WTC11 (cell line): Measurements from ENCODE around the gene MAP3K14. TPM values are rescaled to one million over a fixed set of nuclear protein-coding genes. Genes with fewer than 3 reads are reported as not detected.

Experiments used
- ATAC-seq: fragments of 200-7000 bp; cut with Tn5 transposase; 2 replicates; pipeline ENCODE4 v1.10.0; 2021; ENCODE audit warnings: mild to moderate bottlenecking, moderate library complexity
- CTCF ChIA-PET: fragments of 300-600 bp; sonication (Branson Sonifier 250); formaldehyde crosslinking; loops from one replicate; lab custom pipeline; 2021; ENCODE audit warnings: antibody characterized with exemption; lab: Charles Lee
- POLR2A ChIA-PET: fragments of 350-600 bp; sonication (Branson Sonifier 250); formaldehyde crosslinking; loops from one replicate; lab custom pipeline; 2021; ENCODE audit warnings: antibody characterized with exemption; lab: Charles Lee
- DNase-seq: peaks from one replicate; pipeline ENCODE4 v3.0.0; 2021; ENCODE audit warnings: low spot score
- H3K27ac Mint-ChIP-seq: 2 replicates; pipeline ENCODE4 v1.8.0; 2021; ENCODE audit warnings: mixed read lengths
- H3K27me3 Mint-ChIP-seq: 2 replicates; pipeline ENCODE4 v1.8.0; 2021; ENCODE audit warnings: low read depth, mild to moderate bottlenecking, moderate library complexity, mixed read lengths
- H3K36me3 Mint-ChIP-seq: 2 replicates; pipeline ENCODE4 v1.8.0; 2021; ENCODE audit warnings: mixed read lengths
- H3K4me1 Mint-ChIP-seq: 2 replicates; pipeline ENCODE4 v1.8.0; 2022; ENCODE audit warnings: mixed read lengths
- H3K4me3 Mint-ChIP-seq: 2 replicates; pipeline ENCODE4 v1.8.0; 2021; ENCODE audit warnings: mild to moderate bottlenecking, moderate library complexity, mixed read lengths
- H3K9me3 Mint-ChIP-seq: 2 replicates; pipeline ENCODE4 v1.8.0; 2021; ENCODE audit warnings: mixed read lengths
- AFF4 ChIP-seq: sonication (generic); formaldehyde crosslinking; IDR thresholded peaks from 2 replicates; pipeline ENCODE4 v1.8.1; 2023; ENCODE audit warnings: mild to moderate bottlenecking, missing genetic modification reagents, borderline replicate concordance
- CREB1 ChIP-seq: sonication (generic); formaldehyde crosslinking; IDR thresholded peaks from 2 replicates; pipeline ENCODE4 v1.8.0; 2023; ENCODE audit warnings: mild to moderate bottlenecking, missing genetic modification reagents
- EMX1 ChIP-seq: fragments of 250-450 bp; sonication (Bioruptor Pico); IDR thresholded peaks from 2 replicates; pipeline ENCODE4 v1.8.0; 2021; ENCODE audit warnings: mild to moderate bottlenecking
- FOXP1 ChIP-seq: sonication (generic); formaldehyde crosslinking; IDR thresholded peaks from 2 replicates; pipeline ENCODE4 v1.8.0; 2022; ENCODE audit warnings: missing genetic modification reagents, mild to moderate bottlenecking, moderate library complexity, borderline replicate concordance
- HMGXB4 ChIP-seq: sonication (generic); formaldehyde crosslinking; IDR thresholded peaks from 2 replicates; pipeline ENCODE4 v1.8.1; 2023; ENCODE audit warnings: mild to moderate bottlenecking, moderate library complexity, missing genetic modification reagents
- MLX ChIP-seq: sonication (generic); formaldehyde crosslinking; IDR thresholded peaks from 2 replicates; pipeline ENCODE4 v1.8.1; 2023; ENCODE audit warnings: mild to moderate bottlenecking, missing genetic modification reagents, moderate library complexity
- NFATC4 ChIP-seq: fragments of 250-450 bp; sonication (Bioruptor Pico); IDR thresholded peaks from 2 replicates; pipeline ENCODE4 v1.9.0; 2021; ENCODE audit warnings: mild to moderate bottlenecking
- NFYB ChIP-seq: sonication (generic); formaldehyde crosslinking; conservative IDR thresholded peaks from 2 replicates; pipeline ENCODE4 v1.8.0; 2022; ENCODE audit warnings: low read depth, missing genetic modification reagents
- OVOL2 ChIP-seq: fragments of 250-450 bp; sonication (Bioruptor Pico); IDR thresholded peaks from 2 replicates; pipeline ENCODE4 v1.9.0; 2021; ENCODE audit warnings: mild to moderate bottlenecking, borderline replicate concordance
- PRRX2 ChIP-seq: fragments of 250-450 bp; sonication (Bioruptor Pico); IDR thresholded peaks from 2 replicates; pipeline ENCODE4 v1.8.0; 2021; ENCODE audit warnings: mild to moderate bottlenecking
- SP1 ChIP-seq: sonication (generic); formaldehyde crosslinking; conservative IDR thresholded peaks from 2 replicates; pipeline ENCODE4 v1.8.1; 2022; ENCODE audit warnings: missing genetic modification reagents
- ZBTB43 ChIP-seq: sonication (generic); formaldehyde crosslinking; IDR thresholded peaks from 2 replicates; pipeline ENCODE4 v1.8.1; 2023; ENCODE audit warnings: mild to moderate bottlenecking, missing genetic modification reagents
- ZNF121 ChIP-seq: sonication (generic); formaldehyde crosslinking; IDR thresholded peaks from 2 replicates; pipeline ENCODE4 v1.8.0; 2023; ENCODE audit warnings: missing genetic modification reagents
- ZNF671 ChIP-seq: fragments of 250-450 bp; sonication (Bioruptor Pico); IDR thresholded peaks from 2 replicates; pipeline ENCODE4 v1.8.0; 2021; ENCODE audit warnings: mild to moderate bottlenecking
- total RNA-seq: library from RNA; stranded (reverse); gene quantifications from 3 replicates; pipeline ENCODE4 v1.2.3, GENCODE V29; 2021
- TF ChIP-seq, protein P1 (sequence below): sonication (generic); formaldehyde crosslinking; IDR thresholded peaks from 2 replicates; pipeline ENCODE4 v1.8.1; 2023; ENCODE audit warnings: mild to moderate bottlenecking, missing genetic modification reagents
- TF ChIP-seq, protein P2 (sequence below): fragments of 250-450 bp; sonication (Bioruptor Pico); conservative IDR thresholded peaks from 2 replicates; pipeline ENCODE4 v1.9.0; 2021; ENCODE audit warnings: mild to moderate bottlenecking
- TF ChIP-seq, protein P3 (sequence below): sonication (generic); formaldehyde crosslinking; IDR thresholded peaks from 2 replicates; pipeline ENCODE4 v1.8.0; 2023; ENCODE audit warnings: mild to moderate bottlenecking, missing genetic modification reagents
- TF ChIP-seq, protein P4 (sequence below): sonication (generic); formaldehyde crosslinking; IDR thresholded peaks from 2 replicates; pipeline ENCODE4 v1.8.0; 2023; ENCODE audit warnings: missing genetic modification reagents

MAP3K14 gene
- total RNA-seq, 1 experiment from 2014 or later, result 4.0 TPM

DNA sequence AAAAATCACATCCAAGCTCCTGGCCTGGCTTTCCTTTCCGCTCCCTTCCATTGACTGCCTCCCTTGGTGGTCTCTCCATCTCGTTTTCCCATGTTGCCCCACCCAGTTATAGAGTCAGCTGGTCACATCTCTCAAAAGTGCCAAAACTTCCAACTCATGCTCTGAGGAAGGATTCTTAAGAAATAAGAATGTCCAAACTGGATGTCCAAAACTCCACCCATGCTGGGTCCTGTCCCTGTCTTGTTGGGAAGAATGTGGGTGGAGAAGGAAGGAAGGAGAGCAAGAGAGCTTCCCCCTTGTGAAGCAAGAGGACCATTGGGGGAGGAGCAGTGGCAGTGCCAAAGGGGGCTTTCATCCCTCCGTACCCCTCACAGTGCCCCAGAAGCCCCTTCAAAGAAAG lies 44.6 kb upstream of the MAP3K14 start:
- Mint-ChIP-seq H3K4me3 (no peak overlapping the region), H3K36me3 (no peaks in the 10 kb centered on the region), H3K27me3 (peaks cover 6% of the 10 kb centered on the region), H3K4me1 (peaks cover 23% of the 10 kb centered on the region), H3K27ac (no peak overlapping the region), H3K9me3 (peaks cover 6% of the 10 kb centered on the region)
- POLR2A ChIA-PET, result no interaction called here
- TF ChIP-seq, protein P1, sequence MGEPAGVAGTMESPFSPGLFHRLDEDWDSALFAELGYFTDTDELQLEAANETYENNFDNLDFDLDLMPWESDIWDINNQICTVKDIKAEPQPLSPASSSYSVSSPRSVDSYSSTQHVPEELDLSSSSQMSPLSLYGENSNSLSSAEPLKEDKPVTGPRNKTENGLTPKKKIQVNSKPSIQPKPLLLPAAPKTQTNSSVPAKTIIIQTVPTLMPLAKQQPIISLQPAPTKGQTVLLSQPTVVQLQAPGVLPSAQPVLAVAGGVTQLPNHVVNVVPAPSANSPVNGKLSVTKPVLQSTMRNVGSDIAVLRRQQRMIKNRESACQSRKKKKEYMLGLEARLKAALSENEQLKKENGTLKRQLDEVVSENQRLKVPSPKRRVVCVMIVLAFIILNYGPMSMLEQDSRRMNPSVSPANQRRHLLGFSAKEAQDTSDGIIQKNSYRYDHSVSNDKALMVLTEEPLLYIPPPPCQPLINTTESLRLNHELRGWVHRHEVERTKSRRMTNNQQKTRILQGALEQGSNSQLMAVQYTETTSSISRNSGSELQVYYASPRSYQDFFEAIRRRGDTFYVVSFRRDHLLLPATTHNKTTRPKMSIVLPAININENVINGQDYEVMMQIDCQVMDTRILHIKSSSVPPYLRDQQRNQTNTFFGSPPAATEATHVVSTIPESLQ, result no peak
- TF ChIP-seq NFATC4 (CRISPR knock-in tag) (no peak), CREB1 (CRISPR knock-in tag) (no peak), ZNF121 (no peak), EMX1 (CRISPR knock-in tag) (no peak), MLX (no peak), AFF4 (CRISPR knock-in tag) (no peak), NFYB (no peak)
- DNase-seq, result no peak
- CTCF ChIA-PET, result interaction anchor here (1.1 to 1.7 kb wide), 2 partner anchors 84 to 115 kb away, joined by 3 to 5 read pairs; no protein-coding TSS in a partner anchor
- no peak for ATAC-seq

GRCh38 chr17:45357364-45357997 lies 40.7 kb upstream of the MAP3K14 start:
- Mint-ChIP-seq H3K36me3 (no peaks in the 10 kb centered on the region), H3K4me1 (no peaks in the 10 kb centered on the region), H3K4me3 (no peak overlapping the region), H3K27ac (no peak overlapping the region), H3K9me3 (peaks cover 13% of the 10 kb centered on the region), H3K27me3 (peaks cover 17% of the 10 kb centered on the region)
- DNase-seq, result no peak
- ChIA-PET POLR2A (no interaction called here), CTCF (interaction anchor here (0.7 kb wide), 2 partner anchors 49 to 86 kb away, joined by 3 read pairs; no protein-coding TSS in a partner anchor)
- no peak for ATAC-seq
- TF ChIP-seq NFATC4 (CRISPR knock-in tag), result no peak
- no peak for TF ChIP-seq HMGXB4 (CRISPR knock-in tag)
- TF ChIP-seq, protein P2, sequence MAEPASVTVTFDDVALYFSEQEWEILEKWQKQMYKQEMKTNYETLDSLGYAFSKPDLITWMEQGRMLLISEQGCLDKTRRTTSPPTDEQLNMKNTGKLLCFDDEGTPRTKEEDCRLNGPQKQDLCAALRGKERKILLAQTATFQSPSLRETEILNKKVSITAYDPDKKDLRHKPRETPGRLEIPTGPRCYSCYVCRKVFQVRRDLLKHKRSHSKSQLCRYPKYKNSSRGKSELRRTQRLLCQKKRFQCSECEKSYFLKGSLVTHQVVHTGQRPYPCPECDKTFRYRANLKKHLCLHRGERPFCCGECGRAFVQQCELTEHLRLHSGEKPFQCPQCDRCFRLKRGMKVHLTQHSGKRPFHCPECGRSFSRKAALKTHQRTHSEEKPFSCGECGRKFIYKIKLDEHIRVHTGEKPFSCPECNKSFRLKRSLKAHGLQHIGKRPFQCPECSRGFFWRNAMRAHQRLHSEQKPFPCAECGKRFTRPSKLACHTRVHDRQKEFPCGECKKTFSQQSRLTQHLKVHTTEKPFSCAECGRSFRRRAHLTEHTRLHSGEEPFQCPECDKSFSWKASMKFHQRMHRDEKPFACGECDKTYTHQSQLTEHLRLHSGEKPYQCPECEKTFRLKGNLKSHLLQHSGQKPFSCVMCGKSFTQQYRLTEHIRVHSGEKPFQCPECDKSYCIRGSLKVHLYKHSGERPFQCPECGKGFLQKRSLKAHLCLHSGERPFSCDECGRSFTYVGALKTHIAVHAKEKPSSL, result no peak
- TF ChIP-seq ZNF671 (CRISPR knock-in tag), result no peak
- TF ChIP-seq MLX, result no peak
- TF ChIP-seq, protein P3, sequence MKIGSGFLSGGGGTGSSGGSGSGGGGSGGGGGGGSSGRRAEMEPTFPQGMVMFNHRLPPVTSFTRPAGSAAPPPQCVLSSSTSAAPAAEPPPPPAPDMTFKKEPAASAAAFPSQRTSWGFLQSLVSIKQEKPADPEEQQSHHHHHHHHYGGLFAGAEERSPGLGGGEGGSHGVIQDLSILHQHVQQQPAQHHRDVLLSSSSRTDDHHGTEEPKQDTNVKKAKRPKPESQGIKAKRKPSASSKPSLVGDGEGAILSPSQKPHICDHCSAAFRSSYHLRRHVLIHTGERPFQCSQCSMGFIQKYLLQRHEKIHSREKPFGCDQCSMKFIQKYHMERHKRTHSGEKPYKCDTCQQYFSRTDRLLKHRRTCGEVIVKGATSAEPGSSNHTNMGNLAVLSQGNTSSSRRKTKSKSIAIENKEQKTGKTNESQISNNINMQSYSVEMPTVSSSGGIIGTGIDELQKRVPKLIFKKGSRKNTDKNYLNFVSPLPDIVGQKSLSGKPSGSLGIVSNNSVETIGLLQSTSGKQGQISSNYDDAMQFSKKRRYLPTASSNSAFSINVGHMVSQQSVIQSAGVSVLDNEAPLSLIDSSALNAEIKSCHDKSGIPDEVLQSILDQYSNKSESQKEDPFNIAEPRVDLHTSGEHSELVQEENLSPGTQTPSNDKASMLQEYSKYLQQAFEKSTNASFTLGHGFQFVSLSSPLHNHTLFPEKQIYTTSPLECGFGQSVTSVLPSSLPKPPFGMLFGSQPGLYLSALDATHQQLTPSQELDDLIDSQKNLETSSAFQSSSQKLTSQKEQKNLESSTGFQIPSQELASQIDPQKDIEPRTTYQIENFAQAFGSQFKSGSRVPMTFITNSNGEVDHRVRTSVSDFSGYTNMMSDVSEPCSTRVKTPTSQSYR (CRISPR knock-in tag), result no peak
- TF ChIP-seq SP1 (CRISPR knock-in tag), result no peak
- TF ChIP-seq OVOL2, result no peak
- TF ChIP-seq, protein P4, sequence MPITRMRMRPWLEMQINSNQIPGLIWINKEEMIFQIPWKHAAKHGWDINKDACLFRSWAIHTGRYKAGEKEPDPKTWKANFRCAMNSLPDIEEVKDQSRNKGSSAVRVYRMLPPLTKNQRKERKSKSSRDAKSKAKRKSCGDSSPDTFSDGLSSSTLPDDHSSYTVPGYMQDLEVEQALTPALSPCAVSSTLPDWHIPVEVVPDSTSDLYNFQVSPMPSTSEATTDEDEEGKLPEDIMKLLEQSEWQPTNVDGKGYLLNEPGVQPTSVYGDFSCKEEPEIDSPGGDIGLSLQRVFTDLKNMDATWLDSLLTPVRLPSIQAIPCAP (CRISPR knock-in tag), result no peak
- TF ChIP-seq PRRX2, result no peak
- TF ChIP-seq FOXP1 (CRISPR knock-in tag), result no peak
- TF ChIP-seq ZBTB43 (CRISPR knock-in tag), result no peak
